ENCODE results near the gene SUCLA2.

The SUCLA2 gene

DNA sequence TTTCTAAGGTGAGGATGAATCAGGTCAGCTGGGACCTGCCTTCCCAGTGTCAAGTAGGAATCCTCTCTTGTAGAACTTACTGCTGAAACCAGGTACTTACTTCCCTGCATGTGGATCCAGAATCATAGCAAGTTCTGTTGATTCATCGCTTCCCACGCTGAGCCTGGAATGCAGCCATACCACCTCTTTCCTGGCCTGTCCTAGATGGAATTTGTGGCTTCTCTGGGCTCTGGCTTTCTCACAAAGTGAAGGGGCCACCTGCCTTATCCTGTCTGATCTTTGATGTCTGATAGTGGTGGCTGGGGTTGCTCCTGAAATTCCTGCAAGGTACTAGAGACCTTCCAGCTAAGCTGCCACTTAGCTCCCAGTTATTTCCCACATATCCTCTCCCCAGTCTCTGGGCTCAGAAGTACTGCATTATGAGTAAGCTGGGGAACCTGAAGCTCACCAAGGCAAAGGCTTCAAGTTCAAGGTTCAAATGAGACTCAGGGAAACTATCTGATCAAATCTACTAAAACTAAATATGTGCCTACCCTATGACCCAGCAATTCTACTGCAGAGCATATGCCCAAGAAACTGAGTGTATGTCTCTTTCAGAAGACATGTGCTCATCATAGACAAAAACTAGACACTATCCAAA is 103.5 kb downstream of the SUCLA2 start:
- DNase-seq: no peak

DNA sequence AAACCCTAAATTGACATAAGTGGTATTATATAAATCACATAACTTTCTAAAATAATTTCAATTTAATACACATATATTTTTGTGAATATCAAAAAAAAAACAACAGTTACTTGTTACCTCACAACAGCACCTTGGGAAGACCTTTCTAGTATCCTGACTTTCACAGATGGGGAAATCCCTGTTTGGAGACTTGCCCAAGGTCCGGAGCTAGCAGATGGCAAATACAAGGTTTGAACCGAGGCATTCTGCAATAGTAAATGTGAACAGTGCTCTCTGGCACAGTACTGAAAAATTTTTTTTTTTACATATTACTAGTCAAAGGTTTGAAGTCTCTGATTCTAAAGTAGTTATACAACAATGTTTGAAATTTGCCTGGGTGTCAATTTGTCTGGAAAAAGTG is 104.5 kb downstream of the SUCLA2 start:
- DNase-seq: no peak

DNA sequence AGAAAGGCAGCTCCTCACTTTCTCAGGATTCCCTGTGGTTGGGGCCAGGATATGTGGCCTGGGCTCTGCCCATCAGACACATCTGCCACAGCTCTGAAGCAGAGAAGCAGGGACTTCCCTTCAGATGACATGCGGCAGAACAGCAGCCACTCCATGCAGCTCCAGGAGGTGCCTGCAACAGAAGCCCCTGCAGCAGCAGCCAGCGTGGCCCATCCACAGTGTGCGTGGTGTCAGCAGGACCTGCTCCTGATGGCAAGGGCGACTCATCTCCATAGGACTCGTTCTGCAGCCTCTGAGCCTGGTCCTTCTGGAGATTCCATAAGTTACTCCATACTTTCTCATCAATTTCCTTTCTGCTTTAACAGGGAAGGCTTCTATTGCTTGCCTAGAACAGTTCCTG is 105.0 kb downstream of the SUCLA2 start:
- no peak for DNase-seq

DNA sequence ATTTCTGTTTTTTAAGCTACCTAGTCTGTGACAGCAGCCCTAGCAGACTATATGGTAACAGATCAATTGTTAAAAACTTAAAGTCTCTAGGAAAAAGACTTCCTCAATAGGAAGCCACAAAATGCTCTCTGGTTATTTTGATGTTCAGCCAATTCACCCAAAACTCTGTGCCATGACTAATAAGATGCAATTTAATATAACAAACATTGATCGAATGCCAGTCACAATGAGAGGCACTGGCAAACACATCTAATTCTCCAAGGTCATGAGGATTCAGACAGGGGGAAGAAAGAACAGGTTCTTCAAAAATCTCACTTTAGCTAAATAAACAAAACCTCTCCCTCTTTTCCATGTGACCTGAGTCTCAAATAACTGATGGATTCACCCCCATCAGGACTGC is 107.5 kb downstream of the SUCLA2 start:
- DNase-seq: no peak
